Hepatocyte (in vitro differentiated cells): ENCODE results near the gene ZNF512B. TPM values are rescaled to one million over a fixed set of nuclear protein-coding genes. Genes with fewer than 3 reads are reported as not detected.

Experiments used
- DNase-seq: peaks from one replicate; pipeline ENCODE4 v3.0.0-alpha.2; 2016; ENCODE audit warnings: low spot score
- H2AFZ ChIP-seq: fragments of 200-600 bp; sonication (generic); 2 replicates; pipeline ENCODE4 v1.6.0; 2016; ENCODE audit warnings: antibody characterized with exemption, mild to moderate bottlenecking
- H3K27ac ChIP-seq: fragments of 200-600 bp; sonication (generic); 2 replicates; pipeline ENCODE4 v1.5.1; 2016; ENCODE audit warnings: mild to moderate bottlenecking
- H3K27me3 ChIP-seq: fragments of 200-600 bp; sonication (generic); 2 replicates; pipeline ENCODE4 v1.6.1; 2016
- H3K36me3 ChIP-seq: fragments of 200-600 bp; sonication (generic); replicated peaks from 2 replicates; pipeline ENCODE4 v1.5.1; 2016; ENCODE audit warnings: low read depth; ENCODE audit not compliant: insufficient read depth
- H3K4me1 ChIP-seq: fragments of 200-600 bp; sonication (generic); 2 replicates; pipeline ENCODE4 v1.5.1; 2016; ENCODE audit warnings: mild to moderate bottlenecking, moderate library complexity; ENCODE audit not compliant: insufficient read depth
- H3K4me2 ChIP-seq: fragments of 200-600 bp; sonication (generic); 2 replicates; pipeline ENCODE4 v1.6.0; 2016
- H3K4me3 ChIP-seq: fragments of 200-600 bp; sonication (generic); 2 replicates; pipeline ENCODE4 v1.5.1; 2016; ENCODE audit warnings: mild to moderate bottlenecking
- H3K79me2 ChIP-seq: fragments of 200-600 bp; sonication (generic); 2 replicates; pipeline ENCODE4 v1.6.0; 2017; ENCODE audit warnings: mild to moderate bottlenecking
- H3K9me2 ChIP-seq: fragments of 200-600 bp; sonication (generic); replicated peaks from 2 replicates; pipeline ENCODE4 v1.6.0; 2017; ENCODE audit warnings: mild to moderate bottlenecking; ENCODE audit not compliant: insufficient read depth
- H3K9me3 ChIP-seq: fragments of 200-600 bp; sonication (generic); 2 replicates; pipeline ENCODE4 v1.5.1; 2016; ENCODE audit warnings: low read depth, mild to moderate bottlenecking
- H4K20me1 ChIP-seq: fragments of 200-600 bp; sonication (generic); 2 replicates; pipeline ENCODE4 v1.6.0; 2016; ENCODE audit warnings: mild to moderate bottlenecking; ENCODE audit not compliant: insufficient read depth, poor library complexity, severe bottlenecking
- EZH2 ChIP-seq: fragments of 200-600 bp; sonication (generic); IDR thresholded peaks from 2 replicates; pipeline ENCODE4 v1.6.1; 2016; ENCODE audit warnings: antibody characterized with exemption, mild to moderate bottlenecking, borderline replicate concordance
- EZH2phosphoT487 ChIP-seq: fragments of 200-600 bp; sonication (generic); IDR thresholded peaks from one replicate; pipeline ENCODE4 v1.6.1; 2018; ENCODE audit warnings: antibody characterized with exemption, mild to moderate bottlenecking, low read depth, moderate library complexity; ENCODE audit not compliant: unreplicated experiment, severe bottlenecking
- WGBS: methylation state at CpG from one replicate; pipeline ENCODE4 v1.1.6; 2016; ENCODE audit warnings: low lambda C conversion rate; ENCODE audit errors: missing lambda C conversion rate; 5-methylcytosine and 5-hydroxymethylcytosine counted together
- polyA plus RNA-seq: library from polyadenylated mRNA; unstranded; fragments of >200 nt; fragmentation: Nextera tagmentation; extraction: Ambion mirVana; gene quantifications from 2 replicates; pipeline ENCODE4 v1.2.1, GENCODE V29; 2016
- total RNA-seq: library from RNA; depleted of rRNA; stranded (reverse); fragments of >200 nt; gene quantifications from 2 replicates; pipeline ENCODE4 v1.2.3, GENCODE V29; 2014
- TF ChIP-seq, protein P1 (sequence below): fragments of 200-600 bp; sonication (generic); IDR thresholded peaks from 2 replicates; pipeline ENCODE4 v1.5.1; 2016; ENCODE audit warnings: antibody characterized with exemption, mild to moderate bottlenecking; ENCODE audit not compliant: poor library complexity

The ZNF512B gene
- total and polyA plus RNA-seq, 2 experiments from 2014 or later, result 10.1 to 13.5 TPM

DNA sequence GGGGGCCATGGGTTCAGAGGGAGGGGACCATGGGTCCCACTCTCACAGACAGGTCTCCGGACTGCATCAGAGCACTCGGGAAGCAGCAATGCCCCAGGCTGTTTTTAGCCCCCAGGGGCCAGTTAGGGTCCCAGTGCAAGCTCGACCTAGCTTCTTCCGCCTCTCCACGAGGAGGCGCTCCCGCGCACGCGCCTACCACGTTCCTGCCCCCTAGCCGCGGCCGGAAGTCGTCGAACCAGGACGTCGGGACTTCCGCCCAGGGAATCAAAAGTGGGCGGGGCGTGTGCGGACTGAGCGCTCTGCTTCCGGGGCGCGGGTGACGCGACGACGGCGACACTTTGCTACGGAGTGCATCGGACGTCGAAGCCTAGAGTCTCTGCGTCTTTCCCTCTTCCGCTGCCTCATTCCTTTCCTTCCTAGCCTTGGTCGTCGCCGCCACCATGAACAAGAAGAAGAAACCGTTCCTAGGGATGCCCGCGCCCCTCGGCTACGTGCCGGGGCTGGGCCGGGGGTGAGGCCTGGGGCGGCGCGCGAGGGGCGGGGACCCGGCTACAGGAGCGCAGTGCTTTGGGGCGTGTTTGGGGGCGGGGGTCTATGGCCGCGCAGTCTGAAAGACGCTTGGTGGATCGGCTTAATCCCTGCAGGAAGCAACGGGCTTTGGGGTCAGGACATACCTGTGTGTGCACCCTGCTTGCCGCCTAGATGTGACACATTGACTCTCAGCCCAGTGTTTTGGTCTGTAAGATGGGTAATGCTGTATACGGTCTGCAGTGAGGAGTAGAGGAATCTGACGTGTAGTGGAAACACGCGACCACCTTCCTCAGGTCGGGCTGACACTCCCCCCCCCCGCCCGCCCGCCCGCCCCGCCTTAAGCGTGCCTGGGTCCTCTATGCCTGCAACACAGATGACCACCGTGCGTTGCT lies 11.3 kb upstream of the ZNF512B start, which contains the start of gene PRPF6:
Gene PRPF6 (plus strand): TSS at position 327 of the 923 bp plus-strand sequence. CDS start 114 bp downstream, at position 441.
- Histone ChIP-seq H3K79me2 (peaks cover 27% of the 10 kb centered on the region), H3K9me2 (no peaks in the 10 kb centered on the region), H4K20me1 (peaks cover 6% of the 10 kb centered on the region), H3K4me3 (peak within 1 kb of the TSS; percentile 61), H3K9me3 (no peaks in the 10 kb centered on the region), H3K36me3 (no peaks in the 10 kb centered on the region), H2AFZ (peak within 1 kb of the TSS; percentile 89), H3K27me3 (no peaks in the 10 kb centered on the region), H3K27ac (peak within 1 kb of the TSS; percentile 94), H3K4me2 (peak within 1 kb of the TSS; percentile 97), H3K4me1 (peaks cover 31% of the 10 kb centered on the region)
- 1% methylated on average over 49 of the region's 75 CpGs for WGBS
- no peak for TF ChIP-seq EZH2phosphoT487
- TF ChIP-seq, protein P1, sequence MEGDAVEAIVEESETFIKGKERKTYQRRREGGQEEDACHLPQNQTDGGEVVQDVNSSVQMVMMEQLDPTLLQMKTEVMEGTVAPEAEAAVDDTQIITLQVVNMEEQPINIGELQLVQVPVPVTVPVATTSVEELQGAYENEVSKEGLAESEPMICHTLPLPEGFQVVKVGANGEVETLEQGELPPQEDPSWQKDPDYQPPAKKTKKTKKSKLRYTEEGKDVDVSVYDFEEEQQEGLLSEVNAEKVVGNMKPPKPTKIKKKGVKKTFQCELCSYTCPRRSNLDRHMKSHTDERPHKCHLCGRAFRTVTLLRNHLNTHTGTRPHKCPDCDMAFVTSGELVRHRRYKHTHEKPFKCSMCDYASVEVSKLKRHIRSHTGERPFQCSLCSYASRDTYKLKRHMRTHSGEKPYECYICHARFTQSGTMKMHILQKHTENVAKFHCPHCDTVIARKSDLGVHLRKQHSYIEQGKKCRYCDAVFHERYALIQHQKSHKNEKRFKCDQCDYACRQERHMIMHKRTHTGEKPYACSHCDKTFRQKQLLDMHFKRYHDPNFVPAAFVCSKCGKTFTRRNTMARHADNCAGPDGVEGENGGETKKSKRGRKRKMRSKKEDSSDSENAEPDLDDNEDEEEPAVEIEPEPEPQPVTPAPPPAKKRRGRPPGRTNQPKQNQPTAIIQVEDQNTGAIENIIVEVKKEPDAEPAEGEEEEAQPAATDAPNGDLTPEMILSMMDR, result peak; percentile 88
- TF ChIP-seq EZH2, result no peak
- DNase-seq, result peak; percentile 99

DNA sequence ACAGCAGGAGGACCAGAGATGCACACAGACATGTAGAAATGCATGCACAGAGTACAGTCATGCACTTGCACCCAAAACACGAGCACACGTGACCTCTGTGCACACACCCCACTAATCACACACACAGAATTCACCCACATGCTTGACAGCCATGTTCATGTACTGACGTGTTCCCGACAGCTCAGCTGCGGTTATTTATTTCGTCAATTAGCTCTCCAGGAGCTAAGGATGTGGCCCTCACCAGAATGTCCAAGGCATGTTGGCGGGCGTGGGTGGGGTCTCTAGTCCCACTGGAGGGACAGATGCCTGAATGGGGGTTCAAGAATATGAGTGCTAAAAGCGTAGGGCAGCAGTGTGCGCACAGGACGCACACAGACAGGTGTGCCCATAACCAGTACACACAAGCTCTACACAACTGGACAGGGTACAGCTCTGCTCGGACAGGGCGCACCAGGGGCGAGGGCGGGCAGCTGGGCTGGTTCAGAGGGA lies 10.6 kb upstream of the ZNF512B start:
- H2AFZ ChIP-seq, result peak overlapping the region; percentile 73
- peaks cover 27% of the 10 kb centered on the region for H3K79me2 ChIP-seq
- H3K4me1 ChIP-seq, result peaks cover 31% of the 10 kb centered on the region
- peak overlapping the region; percentile 75 for H3K27ac ChIP-seq
- no peak overlapping the region for H3K4me3 ChIP-seq
- no peaks in the 10 kb centered on the region for H3K36me3 ChIP-seq
- no peaks in the 10 kb centered on the region for H3K9me2 ChIP-seq
- no peaks in the 10 kb centered on the region for H3K27me3 ChIP-seq
- TF ChIP-seq, protein P1, result no peak
- TF ChIP-seq EZH2phosphoT487 (no peak), EZH2 (no peak)
- peak; percentile 7 for DNase-seq
- H3K9me3 ChIP-seq, result no peaks in the 10 kb centered on the region
- WGBS, result 93% methylated on average over 15 of the region's 15 CpGs
- H4K20me1 ChIP-seq, result peaks cover 6% of the 10 kb centered on the region
- H3K4me2 ChIP-seq, result peak overlapping the region; percentile 97

DNA sequence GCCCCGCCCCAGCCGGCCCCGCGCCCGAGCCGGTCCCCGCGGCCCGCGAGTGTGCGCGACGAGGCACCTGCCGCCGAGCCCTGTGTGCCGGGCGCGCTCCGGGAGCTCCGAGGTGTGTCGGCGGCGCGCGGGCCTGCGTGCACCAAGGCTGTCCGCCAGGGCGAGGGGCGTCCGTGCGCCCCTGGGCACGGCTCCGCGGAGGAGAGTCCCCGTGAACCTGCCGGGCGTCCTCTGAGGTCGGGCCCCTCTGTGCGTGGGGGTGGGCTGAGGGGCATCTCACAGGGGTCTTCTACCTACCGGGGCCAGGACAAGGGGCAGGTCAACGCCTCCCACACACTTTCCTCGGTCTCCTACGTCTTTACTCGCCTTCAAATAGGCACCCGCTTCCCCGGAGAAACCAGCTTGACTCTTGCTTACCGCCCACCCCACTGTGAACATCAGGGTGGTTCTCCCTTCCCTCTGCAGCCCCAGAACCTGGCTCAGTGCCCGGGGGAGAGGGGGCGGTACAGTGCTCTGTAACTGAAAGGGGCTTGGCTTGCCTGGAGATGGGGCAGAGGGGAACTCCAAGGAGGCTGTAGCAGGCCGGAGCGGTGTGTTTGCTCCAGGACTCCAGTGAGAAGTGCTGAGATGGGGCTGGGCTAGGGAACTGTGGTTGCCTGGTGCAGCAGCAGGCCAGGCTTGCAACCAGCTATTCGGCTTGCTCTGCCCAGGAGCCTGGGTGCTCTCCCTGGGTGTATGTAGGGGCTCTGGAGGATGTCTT lies 10.0 kb upstream of the ZNF512B start, which contains the start of gene SAMD10:
Gene SAMD10 (minus strand): TSS at position 86 of the 760 bp plus-strand sequence. CDS start 175 bp downstream, outside the sequence.
- Histone ChIP-seq H3K36me3 (no peaks in the 10 kb centered on the region), H3K9me3 (no peaks in the 10 kb centered on the region), H3K27me3 (no peaks in the 10 kb centered on the region), H3K4me1 (peaks cover 31% of the 10 kb centered on the region), H3K27ac (peak within 1 kb of the TSS; percentile 75), H3K9me2 (no peaks in the 10 kb centered on the region), H3K79me2 (peaks cover 27% of the 10 kb centered on the region), H3K4me2 (peak within 1 kb of the TSS; percentile 97), H4K20me1 (peaks cover 6% of the 10 kb centered on the region), H3K4me3 (peak within 1 kb of the TSS; percentile 85), H2AFZ (peak within 1 kb of the TSS; percentile 73)
- no peak for TF ChIP-seq EZH2
- TF ChIP-seq EZH2phosphoT487, result no peak
- TF ChIP-seq, protein P1, result no peak
- 8% methylated on average over 31 of the region's 52 CpGs for WGBS
- peak; percentile 80 for DNase-seq
